IMR-90 (cell line): ENCODE measurements around the gene SMC5. TPM values are rescaled to one million over a fixed set of nuclear protein-coding genes. Genes with fewer than 3 reads are reported as not detected.

Experiments used
- ATAC-seq: fragments of 200-7000 bp; cut with Tn5 transposase; 2 replicates; pipeline ENCODE4 v1.9.1; 2020; ENCODE audit warnings: low read depth, mild to moderate bottlenecking, moderate library complexity
- BruUV-seq: library from RNA; stranded (reverse); fragments of 400-500 nt; replicated peaks from 2 replicates; lab custom pipeline; 2021; lab: Mats Ljungman, UMichigan
- CTCF ChIA-PET: fragments of 300-600 bp; formaldehyde crosslinking; extraction: SDS; loops from one replicate; lab custom pipeline; 2021; ENCODE audit warnings: antibody characterized with exemption; lab: Yijun Ruan, JAX
- POLR2A ChIA-PET: fragments of 300-600 bp; sonication (Branson Sonifier 250); formaldehyde crosslinking; loops from one replicate; lab custom pipeline; 2022; ENCODE audit warnings: antibody characterized with exemption; ENCODE audit not compliant: unreplicated experiment; lab: Charles Lee
- DNase-seq: peaks from one replicate; pipeline ENCODE4 v3.0.0; 2013
- H2AFZ ChIP-seq: replicated peaks from 2 replicates; pipeline ENCODE3; 2013; ENCODE audit warnings: low read length, mild to moderate bottlenecking; ENCODE audit not compliant: poor library complexity
- H2AK5ac ChIP-seq: 2 replicates; pipeline ENCODE4 v1.6.1; 2013; ENCODE audit warnings: low read depth, low read length, inconsistent platforms
- H2AK9ac ChIP-seq: replicated peaks from 2 replicates; pipeline ENCODE3; 2013; ENCODE audit warnings: mild to moderate bottlenecking, low read depth, low read length, moderate library complexity; ENCODE audit not compliant: poor library complexity
- H2BK120ac ChIP-seq: 2 replicates; pipeline ENCODE4 v1.6.1; 2013; ENCODE audit warnings: low read depth, low read length, inconsistent platforms
- H2BK15ac ChIP-seq: 3 replicates; pipeline ENCODE4 v1.6.1; 2013; ENCODE audit warnings: low read depth, low read length, inconsistent platforms
- H2BK20ac ChIP-seq: 2 replicates; pipeline ENCODE4 v1.6.1; 2013; ENCODE audit warnings: low read depth, mild to moderate bottlenecking, inconsistent platforms, low read length, moderate library complexity
- H2BK5ac ChIP-seq: 2 replicates; pipeline ENCODE4 v1.6.1; 2013; ENCODE audit warnings: mild to moderate bottlenecking, low read depth, low read length, inconsistent platforms; ENCODE audit not compliant: poor library complexity, severe bottlenecking
- H3K14ac ChIP-seq: replicated peaks from 2 replicates; pipeline ENCODE4 v1.6.1; 2013; ENCODE audit warnings: low read depth, low read length, inconsistent platforms
- H3K18ac ChIP-seq: 2 replicates; pipeline ENCODE4 v1.6.1; 2013; ENCODE audit warnings: low read depth, low read length, control low read depth
- H3K23ac ChIP-seq: 2 replicates; pipeline ENCODE4 v1.6.1; 2013; ENCODE audit warnings: low read depth, low read length, inconsistent platforms
- H3K27ac ChIP-seq: 2 replicates; pipeline ENCODE4 v1.5.1; 2013; ENCODE audit warnings: mild to moderate bottlenecking, control low read depth, low read length; ENCODE audit not compliant: insufficient read depth
- H3K27me3 ChIP-seq: 2 replicates; pipeline ENCODE4 v1.6.1; 2013; ENCODE audit warnings: low read length; ENCODE audit not compliant: control insufficient read depth, insufficient read depth
- H3K36me3 ChIP-seq: 2 replicates; pipeline ENCODE4 v1.6.1; 2013; ENCODE audit warnings: low read length, mixed read lengths; ENCODE audit not compliant: control insufficient read depth, insufficient read depth
- H3K4ac ChIP-seq: 2 replicates; pipeline ENCODE4 v1.6.1; 2013; ENCODE audit warnings: low read depth, low read length, inconsistent platforms
- H3K4me1 ChIP-seq: 2 replicates; pipeline ENCODE4 v1.6.1; 2013; ENCODE audit warnings: low read length, mixed read lengths; ENCODE audit not compliant: control insufficient read depth, insufficient read depth
- H3K4me2 ChIP-seq: 2 replicates; pipeline ENCODE4 v1.6.1; 2013; ENCODE audit warnings: low read depth, mild to moderate bottlenecking, control low read depth, low read length, moderate library complexity
- H3K4me3 ChIP-seq: 2 replicates; pipeline ENCODE4 v1.5.1; 2013; ENCODE audit warnings: low read depth, mild to moderate bottlenecking, control low read depth, low read length, moderate library complexity; ENCODE audit not compliant: insufficient read depth
- H3K56ac ChIP-seq: 2 replicates; pipeline ENCODE4 v1.6.1; 2013; ENCODE audit warnings: low read length, inconsistent platforms; ENCODE audit not compliant: insufficient read depth; ENCODE audit errors: extremely low read depth
- H3K79me1 ChIP-seq, 2 experiments: 2 replicates each; pipeline ENCODE4 v1.6.1; 2013; ENCODE audit warnings: low read length in 2 of 2, inconsistent platforms in 1 of 2, low read depth in 1 of 2
- H3K9ac ChIP-seq: 2 replicates; pipeline ENCODE4 v1.6.1; 2013; ENCODE audit warnings: low read depth, low read length, control low read depth
- H3K9me1 ChIP-seq: 2 replicates; pipeline ENCODE4 v1.6.1; 2013; ENCODE audit warnings: low read length, inconsistent platforms; ENCODE audit not compliant: insufficient read depth
- H3K9me3 ChIP-seq: 2 replicates; pipeline ENCODE4 v1.6.1; 2013; ENCODE audit warnings: low read length; ENCODE audit not compliant: control insufficient read depth, insufficient read depth
- H4K20me1 ChIP-seq: 2 replicates; pipeline ENCODE4 v1.6.1; 2013; ENCODE audit warnings: low read length, inconsistent platforms; ENCODE audit not compliant: insufficient read depth
- H4K5ac ChIP-seq: 2 replicates; pipeline ENCODE4 v1.6.1; 2013; ENCODE audit warnings: mild to moderate bottlenecking, low read depth, low read length, control low read depth
- H4K8ac ChIP-seq, 2 experiments: 2 replicates each; pipeline ENCODE4 v1.6.1; 2013; ENCODE audit warnings: low read depth in 2 of 2, low read length in 2 of 2, control low read depth in 1 of 2, inconsistent platforms in 1 of 2
- H4K91ac ChIP-seq: 2 replicates; pipeline ENCODE4 v1.6.1; 2013; ENCODE audit warnings: low read depth, low read length, inconsistent platforms; ENCODE audit not compliant: insufficient read depth
- CEBPB ChIP-seq: IDR thresholded peaks from 2 replicates; pipeline ENCODE4 v1.6.1; 2012; ENCODE audit warnings: low read depth, low read length, improper control_type of control experiment
- CHD1 ChIP-seq: IDR thresholded peaks from 2 replicates; pipeline ENCODE4 v1.6.1; 2012; ENCODE audit warnings: low read depth, low read length, improper control_type of control experiment
- MAZ ChIP-seq: IDR thresholded peaks from 2 replicates; pipeline ENCODE4 v1.6.1; 2012; ENCODE audit warnings: low read depth, mild to moderate bottlenecking, low read length, improper control_type of control experiment, moderate library complexity, borderline replicate concordance
- RAD21 ChIP-seq: IDR thresholded peaks from 2 replicates; pipeline ENCODE4 v1.6.1; 2012; ENCODE audit warnings: low read length, improper control_type of control experiment
- RFX5 ChIP-seq: IDR thresholded peaks from 2 replicates; pipeline ENCODE4 v1.8.0; 2012; ENCODE audit warnings: low read depth, mild to moderate bottlenecking, low read length, moderate library complexity
- WGBS, 2 experiments: methylation state at CpG; one replicate each; pipeline versions ENCODE4 v1.1.5 to v1.1.7; 2013; ENCODE audit warnings: missing lambda C conversion rate in 2 of 2; ENCODE audit not compliant: insufficient read length in 1 of 2; ENCODE audit errors: extremely low coverage in 2 of 2; 5-methylcytosine and 5-hydroxymethylcytosine counted together
- dilution Hi-C: fragments of 300-500 bp; cut with HindIII; formaldehyde crosslinking; loops from one replicate; pipeline ENCODE4 v1.14.3; 2018; ENCODE audit warnings: low sequenced_read_pairs; ENCODE audit not compliant: unreplicated experiment
- in situ Hi-C: fragments of 300-500 bp; cut with MboI; formaldehyde crosslinking; loops from 3 replicates; pipeline ENCODE4 v1.14.3; 2019; ENCODE audit warnings: low sequenced_read_pairs, inconsistent platforms, mixed read lengths
- intact Hi-C: fragments of 100-400 bp; cut with micrococcal nuclease; formaldehyde crosslinking; loops from 2 replicates; pipeline ENCODE4 v1.10.0; 2022
- polyA plus RNA-seq, 3 experiments: library from polyadenylated mRNA; depleted of rRNA; stranded (reverse); fragments of >200 nt; gene quantifications; 2 replicates each; pipeline ENCODE4 v1.2.3, GENCODE V29; 2012; ENCODE audit warnings: low replicate concordance in 1 of 3
- total RNA-seq: library from RNA; depleted of rRNA; stranded (reverse); fragments of >200 nt; gene quantifications from 2 replicates; pipeline ENCODE4 v1.2.3, GENCODE V29; 2012
- TF ChIP-seq, protein P1 (sequence below): conservative IDR thresholded peaks from 2 replicates; pipeline ENCODE4 v1.5.1; 2012; ENCODE audit warnings: mild to moderate bottlenecking, low read depth, low read length, improper control_type of control experiment

The SMC5 gene
- total and polyA plus RNA-seq, 2 of the 4 experiments (the other 2 are of a cell fraction), result 12.0 to 13.3 TPM

DNA sequence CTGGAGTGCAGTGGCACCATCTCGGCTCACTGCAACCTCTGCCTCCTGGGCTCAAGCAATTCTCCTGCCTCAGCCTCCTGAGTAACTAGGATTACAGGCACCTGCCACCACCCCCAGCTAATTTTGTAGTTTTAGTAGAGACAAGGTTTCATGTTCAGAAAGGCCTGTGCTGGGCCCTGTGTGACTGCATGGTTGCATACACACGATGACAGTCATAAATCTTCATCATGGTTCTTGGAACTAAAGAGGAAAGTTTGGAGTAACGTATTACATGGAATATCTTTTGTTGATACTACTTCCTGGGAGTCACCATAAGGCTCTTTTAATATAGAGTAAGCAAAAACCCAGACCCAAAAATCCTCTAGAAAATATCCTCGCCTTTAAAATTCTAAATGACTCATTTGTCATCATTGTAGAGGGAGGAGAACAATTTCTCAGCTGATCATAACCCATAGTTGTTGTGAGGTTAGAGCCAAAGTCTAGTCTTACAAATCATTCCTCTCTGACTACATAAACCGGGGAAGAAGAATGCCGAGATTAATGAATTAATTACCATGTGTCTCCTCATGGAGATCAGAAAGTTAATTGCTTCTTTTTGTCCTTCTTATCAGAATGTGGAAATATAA lies 108.6 kb downstream of the SMC5 start:
- in situ Hi-C loops, result no loop called here
- Histone ChIP-seq H3K36me3 (no peaks in the 10 kb centered on the region), H2BK15ac (no peak overlapping the region), H3K23ac (no peak overlapping the region), H3K4me1 (no peaks in the 10 kb centered on the region), H3K56ac (no peak overlapping the region), H3K79me1 (no peaks in the 10 kb centered on the region), H2BK120ac (no peak overlapping the region), H3K27me3 (no peaks in the 10 kb centered on the region), H3K9me1 (peaks cover 4% of the 10 kb centered on the region; the same call in 1 of the 2 replicates), H4K8ac (no peak overlapping the region), H2BK20ac (no peak overlapping the region), H2BK5ac (no peak overlapping the region), H3K4me2 (no peak overlapping the region), H3K14ac (no peak overlapping the region), H3K18ac (no peak overlapping the region), H2AK5ac (no peak overlapping the region), H2AK9ac (no peak overlapping the region), H4K91ac (no peak overlapping the region), H4K5ac (no peak overlapping the region), H3K4me3 (no peak overlapping the region), H3K9me3 (no peaks in the 10 kb centered on the region), H4K20me1 (no peaks in the 10 kb centered on the region), H3K9ac (no peak overlapping the region), H2AFZ (no peak overlapping the region), H3K27ac (no peak overlapping the region), H3K4ac (no peak overlapping the region)
- CTCF ChIA-PET, result no interaction called here
- intact Hi-C loops, result no loop called here
- dilution Hi-C loops, result no loop called here
- BruUV-seq, result no TSS peak
- DNase-seq (no peak), ATAC-seq (no peak)
- POLR2A ChIA-PET, result no interaction called here
- no CpG with 5 or more reads among the region's 6 CpGs for WGBS, 2 experiments
- TF ChIP-seq CHD1 (no peak), RAD21 (no peak), RFX5 (no peak), CEBPB (no peak), MAZ (no peak)
- TF ChIP-seq, protein P1, sequence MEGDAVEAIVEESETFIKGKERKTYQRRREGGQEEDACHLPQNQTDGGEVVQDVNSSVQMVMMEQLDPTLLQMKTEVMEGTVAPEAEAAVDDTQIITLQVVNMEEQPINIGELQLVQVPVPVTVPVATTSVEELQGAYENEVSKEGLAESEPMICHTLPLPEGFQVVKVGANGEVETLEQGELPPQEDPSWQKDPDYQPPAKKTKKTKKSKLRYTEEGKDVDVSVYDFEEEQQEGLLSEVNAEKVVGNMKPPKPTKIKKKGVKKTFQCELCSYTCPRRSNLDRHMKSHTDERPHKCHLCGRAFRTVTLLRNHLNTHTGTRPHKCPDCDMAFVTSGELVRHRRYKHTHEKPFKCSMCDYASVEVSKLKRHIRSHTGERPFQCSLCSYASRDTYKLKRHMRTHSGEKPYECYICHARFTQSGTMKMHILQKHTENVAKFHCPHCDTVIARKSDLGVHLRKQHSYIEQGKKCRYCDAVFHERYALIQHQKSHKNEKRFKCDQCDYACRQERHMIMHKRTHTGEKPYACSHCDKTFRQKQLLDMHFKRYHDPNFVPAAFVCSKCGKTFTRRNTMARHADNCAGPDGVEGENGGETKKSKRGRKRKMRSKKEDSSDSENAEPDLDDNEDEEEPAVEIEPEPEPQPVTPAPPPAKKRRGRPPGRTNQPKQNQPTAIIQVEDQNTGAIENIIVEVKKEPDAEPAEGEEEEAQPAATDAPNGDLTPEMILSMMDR, result no peak
